Activated CD4-positive, alpha-beta T cell treated with anti-CD3 and anti-CD28 coated beads for 24 hours (primary cell): Measurements from ENCODE around the gene WDFY2.

Experiments used
- DNase-seq, 2 donors: peaks; one replicate each; pipeline ENCODE4 v3.0.0-alpha.2; 2020; ENCODE audit warnings: low read depth in 2 of 2

WDFY2 gene

DNA sequence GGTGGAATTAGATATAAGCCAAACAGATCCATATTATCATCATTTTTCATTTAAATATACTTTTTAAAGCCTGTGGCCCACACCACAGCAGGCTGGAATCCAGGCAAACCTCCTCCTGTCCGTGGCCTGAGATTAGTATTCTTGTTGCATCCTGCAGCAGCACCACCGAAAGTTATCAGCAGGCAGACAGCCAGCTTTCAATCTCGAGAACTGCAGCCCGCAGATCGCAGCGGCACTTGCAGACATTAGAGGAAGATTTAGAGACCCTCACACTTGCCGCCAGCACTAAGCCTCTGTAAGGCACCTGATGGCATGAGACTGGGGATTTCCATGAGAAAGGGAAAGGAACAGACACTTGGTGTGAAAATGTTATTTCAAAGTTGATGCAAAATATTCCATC lies 212.3 kb downstream of the WDFY2 start:
- no peak for DNase-seq

DNA sequence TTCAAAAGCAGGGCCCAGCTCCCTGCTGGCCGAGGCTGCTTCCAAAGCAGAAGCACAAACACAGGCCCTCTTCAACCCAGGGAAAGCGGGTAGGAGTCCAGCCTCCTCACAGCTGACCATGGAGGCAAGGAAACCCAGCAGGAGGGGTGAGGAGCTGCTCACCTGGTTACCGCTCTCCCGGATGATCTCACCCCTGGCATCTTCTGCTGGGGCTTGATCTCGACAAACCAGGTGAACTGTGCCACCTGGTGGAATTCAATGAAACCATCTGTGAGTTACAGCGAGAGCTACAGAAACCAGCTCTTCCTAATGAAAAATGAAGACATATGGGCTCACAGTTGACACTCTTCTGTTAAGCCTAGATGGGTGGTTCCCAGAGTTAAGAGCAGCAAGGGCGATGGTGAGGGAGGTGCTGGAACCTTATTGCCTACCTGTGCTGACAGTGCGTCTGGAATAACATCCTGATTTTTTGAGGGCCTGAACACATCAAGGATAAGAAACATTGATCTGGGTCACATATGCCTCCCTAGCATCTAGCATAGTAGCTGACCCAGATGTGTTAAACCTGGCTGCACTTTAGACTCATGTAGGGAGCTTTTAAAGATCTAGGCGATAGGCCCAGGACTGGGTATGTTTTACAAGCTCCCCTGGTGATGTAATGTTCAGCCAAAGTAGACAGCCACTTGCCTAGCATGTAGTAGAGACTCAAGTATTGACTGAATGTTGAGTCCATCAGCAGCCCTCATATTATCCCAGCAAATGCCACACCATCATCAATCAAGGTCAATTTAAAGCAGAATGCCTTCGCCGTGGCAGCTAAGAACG lies 213.6 kb downstream of the WDFY2 start:
- DNase-seq, result no peak

DNA sequence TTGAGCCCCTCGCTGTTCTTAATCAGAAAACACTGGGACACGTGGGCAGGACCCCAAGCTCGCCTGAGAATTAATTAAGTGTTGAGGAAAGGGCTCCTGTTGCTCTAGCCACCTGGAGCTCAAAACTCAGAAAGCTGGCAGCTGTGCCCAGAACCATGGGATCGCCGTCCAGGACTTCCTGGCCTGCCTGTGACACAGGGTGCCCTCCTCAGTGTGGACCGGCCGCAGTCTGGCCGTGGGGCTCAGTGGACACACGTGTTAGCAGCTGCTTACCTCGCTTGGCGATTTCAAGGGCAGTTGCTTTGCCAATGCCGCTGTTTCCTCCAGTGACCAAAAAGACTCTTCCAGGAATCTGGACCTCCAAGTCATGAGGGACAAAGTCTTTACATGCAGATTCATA lies 215.0 kb downstream of the WDFY2 start:
- no peak for DNase-seq

GRCh38 chr13:51800486-51800885 lies 216.2 kb downstream of the WDFY2 start:
- DNase-seq, result no peak

- DNase-seq, result no peak
These were observed 217.4 kb downstream of the WDFY2 start for GRCh38 chr13:51801631-51802099.

GRCh38 chr13:51802631-51803418 lies 218.6 kb downstream of the WDFY2 start:
- DNase-seq, result no peak

DNA sequence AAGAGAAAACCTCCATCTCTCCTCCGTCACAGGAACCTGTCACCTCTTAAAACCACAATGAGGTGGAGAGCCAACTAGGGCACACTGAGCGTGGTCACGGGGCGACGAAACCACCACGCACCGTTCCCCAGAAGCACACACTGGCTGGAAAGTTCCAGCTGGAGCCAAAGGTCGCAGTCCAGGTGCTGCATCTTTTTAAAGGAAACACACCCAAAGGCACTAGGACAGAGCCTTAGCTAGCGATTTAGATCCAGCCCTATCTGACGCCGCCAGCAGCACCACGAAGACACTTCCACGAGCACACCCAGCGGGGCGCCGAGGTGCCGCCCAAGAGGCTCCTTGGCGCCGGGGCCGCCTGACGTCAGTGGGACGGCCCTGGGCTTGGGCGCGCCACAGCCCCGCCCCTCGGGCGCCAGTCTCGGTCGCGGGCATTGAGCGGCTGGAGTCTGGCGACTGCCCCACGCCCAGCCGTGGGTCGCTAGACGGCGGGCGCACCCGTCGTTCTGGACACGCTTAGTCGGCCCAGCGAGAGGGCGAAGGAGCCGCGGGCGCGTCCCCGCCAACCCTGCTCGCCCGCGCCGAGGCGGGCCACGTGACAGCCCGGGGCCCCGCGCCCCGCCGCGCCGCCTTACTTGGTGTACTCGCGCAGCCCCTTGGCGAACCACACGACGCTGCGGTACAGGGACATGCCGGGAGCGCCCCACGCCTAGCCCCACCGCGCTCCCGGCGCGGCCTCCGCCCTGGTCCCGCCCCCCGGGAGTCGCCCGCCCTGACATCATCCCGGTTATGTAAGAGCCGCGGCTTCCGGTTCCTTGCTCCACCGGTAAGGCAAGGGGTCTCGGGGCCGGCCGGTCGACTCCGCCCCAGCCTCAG lies 219.4 kb downstream of the WDFY2 start, which contains the start of gene DHRS12:
DHRS12 (minus strand) TSS at position 742 of the 873 bp plus-strand sequence. CDS start 4,504 bp downstream, outside the sequence.
- DNase-seq, result peak; percentile 67 to 71

GRCh38 chr13:51804295-51805172 lies 220.3 kb downstream of the WDFY2 start:
- DNase-seq, result no peak

- DNase-seq, result no peak
These were observed 221.1 kb downstream of the WDFY2 start for GRCh38 chr13:51805313-51805712.

GRCh38 chr13:51805925-51806324 lies 221.7 kb downstream of the WDFY2 start:
- no peak for DNase-seq

DNA sequence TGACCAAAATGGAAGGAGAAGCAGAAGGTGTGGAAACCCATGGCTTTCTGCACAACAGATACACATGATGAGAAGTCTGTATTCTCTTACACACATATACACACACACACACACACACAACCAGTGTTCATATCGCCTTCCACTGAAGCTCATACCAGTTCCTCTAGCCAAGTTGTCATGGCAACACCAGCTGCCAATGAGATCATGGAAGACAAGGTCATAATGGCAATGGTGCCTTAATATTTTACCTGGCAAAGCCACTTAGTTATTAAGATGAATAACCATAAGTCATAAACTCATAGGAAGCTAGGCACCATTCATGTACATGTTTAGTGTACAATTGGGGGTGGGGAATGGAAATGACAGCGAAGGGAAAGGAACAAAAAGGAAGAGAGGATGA lies 222.3 kb downstream of the WDFY2 start:
- no peak for DNase-seq

- DNase-seq, result no peak
These were observed 222.8 kb downstream of the WDFY2 start for GRCh38 chr13:51807041-51807440.

DNA sequence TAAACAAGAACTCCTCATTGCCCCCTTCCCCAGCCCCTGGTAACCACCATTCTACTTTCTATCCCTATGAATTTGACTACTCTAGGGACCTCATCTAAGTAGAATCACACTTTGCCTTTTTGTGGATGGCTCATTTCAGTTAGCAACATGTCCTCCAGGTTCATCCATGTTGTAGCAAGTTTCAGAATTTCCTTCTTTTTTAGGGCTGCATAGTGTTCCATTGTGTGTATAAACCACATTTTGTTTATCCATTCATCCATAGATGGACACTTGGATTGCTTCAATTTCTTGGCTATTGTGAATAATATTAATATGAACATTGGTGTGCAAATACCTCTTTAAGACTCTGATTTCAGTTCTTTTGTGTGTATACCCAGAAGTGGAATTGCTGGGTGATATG lies 224.5 kb downstream of the WDFY2 start:
- no peak for DNase-seq

- DNase-seq, result no peak
These were observed 226.8 kb downstream of the WDFY2 start for GRCh38 chr13:51811046-51811445.

DNA sequence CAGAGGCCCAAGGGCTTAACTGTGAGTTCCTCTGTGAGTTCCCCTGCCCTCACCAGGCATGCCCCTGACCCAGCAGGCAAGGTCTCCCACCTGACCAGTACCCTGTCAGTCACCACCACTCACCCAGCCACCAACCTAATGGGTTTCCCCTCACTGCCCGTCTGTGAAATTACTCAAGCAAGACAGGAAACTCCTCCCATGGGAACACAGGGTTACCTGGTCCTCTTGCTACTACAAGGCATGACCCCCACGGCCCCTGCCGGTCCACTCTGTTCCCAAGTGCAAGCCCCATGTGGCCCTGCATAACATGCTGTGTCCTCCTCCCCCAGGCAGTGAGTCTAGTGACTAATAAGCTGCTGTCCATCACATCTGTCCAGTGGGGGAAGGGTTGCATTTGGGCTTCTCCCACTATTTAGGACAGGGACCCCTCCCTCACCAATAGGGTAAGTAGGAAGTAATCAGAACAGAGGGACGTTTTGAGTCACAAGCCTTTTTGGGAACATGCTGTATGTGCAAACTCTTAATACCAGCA lies 227.7 kb downstream of the WDFY2 start:
- no peak for DNase-seq

GRCh38 chr13:51814071-51814470 lies 229.8 kb downstream of the WDFY2 start:
- no peak for DNase-seq

GRCh38 chr13:51814825-51815650 lies 230.8 kb downstream of the WDFY2 start:
- peak; percentile 57 to 70 for DNase-seq

- no peak for DNase-seq
These were observed 231.6 kb downstream of the WDFY2 start for GRCh38 chr13:51815848-51816247.

DNA sequence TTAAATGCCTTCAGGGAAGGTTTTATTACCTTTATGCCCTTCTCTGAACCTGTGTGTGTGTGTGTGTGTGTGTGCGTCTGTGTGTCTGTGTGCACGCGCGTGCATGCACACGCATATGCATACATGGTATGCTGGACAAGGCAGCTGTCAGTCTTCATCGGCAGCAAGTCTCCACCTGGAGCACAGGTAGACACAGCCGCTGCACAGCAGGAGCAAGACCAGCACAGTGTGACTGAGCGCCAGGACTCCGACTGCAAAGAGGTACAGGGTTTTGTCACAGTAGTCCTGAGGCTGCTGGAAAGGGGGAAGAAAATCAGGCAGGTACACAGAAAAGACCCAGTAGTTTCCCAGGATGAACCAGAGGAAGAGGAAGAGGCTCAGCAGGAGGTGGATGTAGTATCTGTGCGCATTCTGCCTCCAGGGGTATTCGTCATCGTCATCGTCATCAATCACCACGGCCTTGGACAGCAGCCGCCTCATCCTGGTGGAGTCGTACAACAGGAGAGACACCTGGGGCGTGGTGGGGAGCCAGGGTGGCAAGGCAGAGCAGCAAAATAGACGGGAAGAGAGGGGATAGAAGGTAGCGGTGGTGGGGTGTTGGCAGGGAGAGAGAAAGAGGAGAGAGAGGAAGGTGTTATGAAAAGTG lies 232.5 kb downstream of the WDFY2 start:
- DNase-seq, result no peak
